Right renal pelvis (tissue), 4 donors: ENCODE results near the gene PLA2G7. TPM values are rescaled to one million over a fixed set of nuclear protein-coding genes. Genes with fewer than 3 reads are reported as not detected.
"Not testable (repeated sequence)": the region's sequence is repeated elsewhere in the genome, so short reads cannot be mapped to it uniquely, and the experiment has no call there.

Source experiments
- DNase-seq, 4 donors: peaks; one replicate each; pipeline ENCODE4 v3.0.0-alpha.2; 2013; ENCODE audit warnings: low read depth in 4 of 4, low spot score in 3 of 4, missing footprints in 1 of 4
- polyA plus RNA-seq, 4 donors: library from polyadenylated mRNA; unstranded; fragments of 120-200 nt; gene quantifications; one replicate each; pipeline ENCODE4 v1.2.1, GENCODE V29; 2013; ENCODE audit not compliant: insufficient read length in 4 of 4

The PLA2G7 gene
- polyA plus RNA-seq, 4 donors, result 2.6 to 3.1 (median 3.1) TPM

GRCh38 chr6:46749731-46750130 lies 14.6 kb upstream of the PLA2G7 start:
- DNase-seq, result no peak

GRCh38 chr6:46748940-46749503 lies 13.8 kb upstream of the PLA2G7 start:
- no peak for DNase-seq

GRCh38 chr6:46746696-46747095 lies 11.5 kb upstream of the PLA2G7 start, which contains the start of gene ANKRD66:
TSS of gene ANKRD66 (plus strand) at chr6:46746933. CDS start at chr6:46751949, 5,016 bp downstream.
- no peak for DNase-seq

GRCh38 chr6:46745973-46746372 lies 10.8 kb upstream of the PLA2G7 start:
- no peak for DNase-seq

- DNase-seq, result not testable (repeated sequence)
These were observed 9.1 kb upstream of the PLA2G7 start for GRCh38 chr6:46744159-46744725.

- no peak for DNase-seq
These were observed 8.4 kb upstream of the PLA2G7 start for GRCh38 chr6:46743425-46744158.

- DNase-seq, result no peak
These were observed 6.7 kb upstream of the PLA2G7 start for GRCh38 chr6:46741910-46742309.

- no peak for DNase-seq
These were observed 6.3 kb upstream of the PLA2G7 start for GRCh38 chr6:46741482-46741881.

GRCh38 chr6:46736906-46737305 lies 1.7 kb upstream of the PLA2G7 start:
- no peak for DNase-seq

GRCh38 chr6:46735720-46736031 lies 501 bp upstream of the PLA2G7 start:
- no peak for DNase-seq

- DNase-seq, result no peak
These were observed 1.8 kb downstream of the PLA2G7 start for GRCh38 chr6:46733341-46733801.

GRCh38 chr6:46730921-46731461 lies 4.2 kb downstream of the PLA2G7 start:
- no peak for DNase-seq

- no peak for DNase-seq
These were observed 5.3 kb downstream of the PLA2G7 start for GRCh38 chr6:46729787-46730326.

GRCh38 chr6:46720401-46720800 lies 14.8 kb downstream of the PLA2G7 start:
- DNase-seq, result no peak

GRCh38 chr6:46719099-46719498 lies 16.1 kb downstream of the PLA2G7 start:
- DNase-seq, result no peak

GRCh38 chr6:46715141-46715540 lies 20.0 kb downstream of the PLA2G7 start:
- no peak for DNase-seq

- DNase-seq, result no peak
These were observed 23.7 kb downstream of the PLA2G7 start for GRCh38 chr6:46711491-46711890.

- no peak for DNase-seq
These were observed 28.7 kb downstream of the PLA2G7 start for GRCh38 chr6:46706464-46706863.

GRCh38 chr6:46704562-46704961 lies 30.6 kb downstream of the PLA2G7 start:
- DNase-seq, result peak in 3 of 4 donors; percentile 1 to 13 (median 5)

- DNase-seq, result no peak
These were observed 35.2 kb downstream of the PLA2G7 start for GRCh38 chr6:46699970-46700369.

GRCh38 chr6:46690911-46691451 lies 44.2 kb downstream of the PLA2G7 start:
- DNase-seq, result no peak
